HG03135 (cell line): ENCODE results near the gene ZDHHC3.

Experiments used
- ATAC-seq: cut with Tn5 transposase; IDR thresholded peaks from one replicate; pipeline ENCODE4 v1.9.1; 2021; ENCODE audit warnings: mild to moderate bottlenecking, moderate library complexity; ENCODE audit not compliant: unreplicated experiment

The ZDHHC3 gene

GRCh38 chr3:44930911-44931310 is 45.1 kb downstream of the ZDHHC3 start:
- no peak for ATAC-seq

DNA sequence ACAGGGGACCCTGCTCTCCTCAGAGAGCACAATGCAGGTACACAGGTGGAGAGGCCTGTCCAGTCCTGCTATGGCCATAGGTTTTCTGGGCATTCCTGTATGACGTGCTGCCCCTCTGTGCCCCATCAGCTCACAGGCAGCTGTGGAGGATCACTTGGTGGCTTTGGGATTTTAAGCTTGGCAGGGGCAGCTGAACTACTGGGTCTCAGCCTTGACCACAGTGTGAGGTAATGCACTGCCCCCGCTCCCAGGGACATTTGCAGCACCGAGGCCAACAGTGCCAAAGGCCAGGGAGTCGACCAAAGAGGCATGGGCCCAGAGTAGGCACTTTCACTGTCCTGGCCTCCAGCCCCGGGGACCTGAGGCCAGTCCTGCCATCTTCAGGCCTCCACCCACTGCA is 46.2 kb downstream of the ZDHHC3 start:
- ATAC-seq: no peak

GRCh38 chr3:44927371-44927770 is 48.6 kb downstream of the ZDHHC3 start:
- no peak for ATAC-seq

- no peak for ATAC-seq
Measured at GRCh38 chr3:44926921-44927320, 49.1 kb downstream of the ZDHHC3 start.

DNA sequence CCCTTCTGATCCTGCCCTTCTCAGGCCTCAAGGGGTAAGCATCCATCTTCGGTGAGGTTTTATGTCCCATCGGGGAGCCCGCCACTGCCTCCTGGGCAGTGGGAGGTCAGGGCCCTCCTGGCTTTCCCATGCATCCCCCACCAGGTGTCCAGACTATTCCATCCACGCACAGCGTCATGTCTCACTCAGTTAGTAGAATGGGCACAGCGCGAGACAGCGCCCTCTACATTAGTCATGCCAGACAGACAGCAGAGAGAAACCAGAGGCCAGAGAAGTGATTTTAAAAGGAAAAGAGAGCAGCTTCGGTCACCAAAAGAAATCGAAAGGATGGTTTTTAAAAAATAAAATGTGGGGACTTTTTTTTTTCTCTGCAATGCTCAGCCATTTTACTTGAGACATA is 49.8 kb downstream of the ZDHHC3 start:
- no peak for ATAC-seq

DNA sequence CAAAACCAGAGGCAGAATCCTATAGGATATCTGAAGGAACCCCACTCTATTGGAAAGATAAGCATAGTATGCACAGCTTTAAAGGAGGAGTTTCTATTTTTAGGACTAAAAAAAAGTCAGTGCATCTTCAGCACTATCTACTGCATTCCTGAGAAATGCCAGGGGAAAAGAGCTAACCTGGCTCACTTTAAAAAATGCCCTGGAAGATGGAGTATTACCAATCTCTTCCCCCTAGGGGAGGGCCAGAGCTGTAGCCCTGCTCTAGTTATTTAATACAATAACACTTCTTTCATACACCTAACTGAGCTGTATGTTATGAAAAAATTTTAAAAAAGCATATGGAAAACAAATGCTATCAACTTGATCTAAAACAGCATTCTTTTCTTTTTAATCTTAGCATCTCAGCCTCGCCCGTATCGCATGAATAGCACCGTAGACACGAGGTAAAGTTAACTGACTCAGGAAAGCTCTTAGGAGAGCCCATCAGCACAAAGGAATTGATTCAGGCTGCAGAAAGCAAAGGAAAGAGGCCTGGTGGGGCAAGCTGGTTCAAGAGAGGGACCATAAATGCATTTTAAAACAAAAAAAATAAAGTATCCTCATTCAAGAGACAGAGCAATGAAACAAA is 51.4 kb downstream of the ZDHHC3 start:
- no peak for ATAC-seq

DNA sequence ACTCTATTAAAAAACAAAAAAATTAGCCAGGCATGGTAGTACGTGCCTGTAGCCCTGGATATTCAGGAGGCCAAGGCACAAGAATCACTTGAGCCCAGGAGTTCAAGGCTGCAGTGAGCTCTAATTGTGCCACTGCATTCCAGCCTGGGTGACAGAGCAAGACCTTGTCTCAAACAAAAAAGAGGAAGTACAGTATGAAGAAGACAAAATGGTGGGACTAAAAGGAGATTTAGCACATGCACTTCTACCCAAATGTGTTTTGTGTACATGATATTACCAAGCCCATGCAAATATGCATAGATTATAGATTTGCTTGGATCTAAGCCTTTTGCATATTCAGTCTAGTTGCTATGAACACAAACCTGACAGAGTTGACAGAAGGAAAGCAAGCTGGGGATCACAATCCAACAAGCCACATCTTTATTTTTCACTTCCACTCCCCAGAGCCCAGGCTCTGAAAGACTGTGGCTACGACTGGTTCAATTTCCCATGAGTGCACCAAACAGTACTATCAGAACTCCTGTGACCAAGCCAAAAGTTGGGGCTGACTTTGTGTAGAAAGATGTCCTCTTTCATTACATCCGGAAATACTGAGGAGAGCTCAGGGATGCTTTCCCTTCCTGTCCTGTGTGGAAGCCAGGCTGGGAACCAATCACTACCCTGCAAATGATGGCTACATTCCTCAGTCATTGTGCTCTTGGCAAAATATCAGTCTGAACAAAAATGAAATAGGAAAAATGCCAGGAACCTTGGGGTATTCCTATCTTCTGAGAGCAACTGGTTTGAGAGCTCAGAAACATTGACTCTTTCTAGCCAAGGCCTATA is 52.1 kb downstream of the ZDHHC3 start:
- ATAC-seq: no peak

- ATAC-seq: no peak
Measured at GRCh38 chr3:44920081-44920480, 55.9 kb downstream of the ZDHHC3 start.

DNA sequence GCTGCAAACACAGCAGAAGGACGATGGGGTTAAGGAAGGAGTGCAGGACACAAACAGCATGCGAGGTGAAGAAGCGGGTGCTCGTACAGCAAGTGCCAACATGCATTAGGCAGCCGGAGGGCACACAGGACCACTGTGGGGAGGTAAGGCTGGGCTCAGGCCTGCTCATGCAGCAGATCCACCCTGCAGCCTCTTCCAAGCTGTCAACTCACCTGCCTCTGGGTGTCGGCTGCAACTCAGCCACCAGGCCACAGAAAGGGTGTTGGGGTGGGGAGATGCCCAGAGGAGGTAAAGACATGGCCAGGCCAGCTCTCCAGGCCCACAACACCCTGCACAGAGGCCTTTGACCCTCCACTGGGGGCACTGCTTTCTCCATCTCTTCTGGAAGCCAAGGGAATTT is 57.4 kb downstream of the ZDHHC3 start:
- no peak for ATAC-seq

- ATAC-seq: no peak
Measured at GRCh38 chr3:44918087-44918486, 57.9 kb downstream of the ZDHHC3 start.

GRCh38 chr3:44915702-44916438 is 60.1 kb downstream of the ZDHHC3 start:
- no peak for ATAC-seq

GRCh38 chr3:44914936-44915335 is 61.0 kb downstream of the ZDHHC3 start:
- no peak for ATAC-seq

- no peak for ATAC-seq
Measured at GRCh38 chr3:44913868-44914468, 62.0 kb downstream of the ZDHHC3 start.

DNA sequence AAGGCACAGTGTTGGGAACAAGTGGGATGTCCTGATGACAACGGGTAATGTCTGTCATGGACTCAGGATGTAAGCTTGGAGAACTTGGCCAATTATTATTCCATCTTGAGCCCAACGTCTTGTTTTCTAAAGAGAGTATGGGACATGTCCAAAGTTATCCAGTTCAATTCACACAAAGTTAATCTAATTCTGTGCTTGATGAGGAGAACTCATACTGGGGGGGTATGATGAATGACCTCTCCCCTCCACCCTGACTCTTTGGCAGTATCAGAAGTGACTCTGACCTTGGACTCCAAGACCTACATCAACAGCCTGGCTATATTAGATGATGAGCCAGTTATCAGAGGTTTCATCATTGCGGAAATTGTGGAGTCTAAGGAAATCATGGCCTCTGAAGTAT is 65.3 kb downstream of the ZDHHC3 start:
- ATAC-seq: no peak

DNA sequence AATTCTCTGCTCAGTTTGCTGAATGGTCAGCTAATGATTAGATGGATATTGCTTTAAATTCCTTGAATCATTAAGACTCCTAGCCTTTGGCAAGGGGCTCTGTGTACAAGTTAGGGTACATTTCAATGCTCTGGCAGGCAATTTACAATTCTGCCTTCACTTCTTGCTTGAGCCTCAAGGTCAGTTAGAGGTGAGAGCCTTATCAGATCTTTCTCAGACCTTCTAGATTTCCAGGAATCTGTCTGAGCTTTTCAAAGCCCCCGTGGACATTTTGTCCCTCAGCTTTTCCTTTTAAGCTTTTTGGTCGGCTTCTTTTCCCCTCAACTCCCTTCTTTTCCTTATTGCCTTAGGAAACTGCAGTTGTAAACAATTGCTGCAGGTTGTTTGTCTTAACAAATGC is 66.9 kb downstream of the ZDHHC3 start:
- no peak for ATAC-seq

DNA sequence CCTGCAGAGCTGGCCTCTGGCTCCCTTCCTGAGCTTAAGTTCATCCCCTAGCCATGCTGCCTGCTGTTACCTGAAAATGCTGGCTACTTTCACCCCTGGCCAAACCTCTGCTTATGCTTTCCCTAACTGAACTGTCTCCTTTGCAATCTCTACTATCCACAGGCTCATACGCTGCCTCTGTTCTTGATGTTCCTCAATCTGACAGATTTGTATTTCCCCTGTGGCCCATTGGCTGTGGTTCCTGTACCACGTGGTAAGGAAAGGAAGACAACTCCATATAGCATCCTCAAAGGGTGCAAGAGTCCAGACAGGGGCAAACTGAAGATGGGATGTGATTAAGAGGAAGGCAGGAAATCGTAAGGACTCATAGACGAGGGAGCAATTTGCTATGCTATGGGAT is 68.4 kb downstream of the ZDHHC3 start:
- ATAC-seq: no peak

DNA sequence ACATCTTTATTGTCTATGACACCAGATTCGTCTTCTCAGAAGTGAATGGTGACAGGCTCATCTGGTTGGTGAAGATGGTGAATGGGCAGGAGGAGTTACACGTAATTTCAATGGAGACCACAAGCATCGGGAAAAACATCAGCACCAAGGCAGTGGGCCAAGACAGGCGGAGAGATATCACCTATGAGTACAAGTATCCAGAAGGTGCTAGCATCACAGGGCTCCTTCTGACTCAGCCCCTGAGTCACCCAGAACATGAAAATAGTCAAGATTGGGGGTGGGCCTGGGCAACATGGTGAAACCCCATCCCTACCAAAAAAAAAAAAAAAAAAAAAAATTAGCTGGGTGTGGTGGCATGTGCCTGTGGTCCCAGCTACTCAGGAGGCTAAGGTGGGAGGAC is 69.0 kb downstream of the ZDHHC3 start:
- ATAC-seq: no peak

GRCh38 chr3:44905446-44906157 is 70.4 kb downstream of the ZDHHC3 start:
- no peak for ATAC-seq

DNA sequence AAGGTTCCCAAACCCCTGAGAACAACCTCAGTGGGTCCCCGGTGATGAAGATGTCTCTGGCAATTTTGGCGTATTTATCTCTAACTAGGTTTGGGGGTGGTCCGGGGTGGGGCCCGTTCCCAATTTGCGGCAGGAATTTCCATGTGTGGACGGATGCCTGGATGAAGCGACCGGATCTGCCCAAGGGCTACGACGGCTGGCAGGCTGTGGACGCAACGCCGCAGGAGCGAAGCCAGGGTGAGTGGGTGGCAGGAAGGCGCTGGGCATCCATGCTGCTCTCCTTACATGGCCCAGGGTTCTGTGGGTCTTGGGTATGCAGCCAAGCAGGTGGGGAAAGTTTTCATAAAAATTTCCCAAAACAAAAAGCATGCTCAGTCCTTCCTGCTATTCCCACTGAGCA is 72.2 kb downstream of the ZDHHC3 start:
- no peak for ATAC-seq

GRCh38 chr3:44903314-44903713 is 72.7 kb downstream of the ZDHHC3 start:
- no peak for ATAC-seq

- ATAC-seq: no peak
Measured at GRCh38 chr3:44902628-44903027, 73.3 kb downstream of the ZDHHC3 start.
